ENCODE measurements around the gene KRTAP5-3.
"Not testable (repeated sequence)": the region's sequence is repeated elsewhere in the genome, so short reads cannot be mapped to it uniquely, and the experiment has no call there.

KRTAP5-3 gene

GRCh38 chr11:1608363-1608762 is at the start of gene KRTAP5-3:
KRTAP5-3 (minus strand) TSS chr11:1608463; CDS start chr11:1608385, 78 bp downstream.
- in situ Hi-C loops (cut with HindIII; ENCODE audit: low sequenced_read_pairs) = no loop called here

GRCh38 chr11:1656670-1657069 is 48.4 kb upstream of the KRTAP5-3 start:
- in situ Hi-C loops (cut with HindIII; ENCODE audit: low sequenced_read_pairs) = no loop called here

- in situ Hi-C loops (cut with HindIII; ENCODE audit: low sequenced_read_pairs) = no loop called here
Measured at GRCh38 chr11:1656061-1656441, 47.8 kb upstream of the KRTAP5-3 start.

GRCh38 chr11:1655168-1656060 is 47.2 kb upstream of the KRTAP5-3 start:
- in situ Hi-C loops (cut with HindIII; ENCODE audit: low sequenced_read_pairs) = no loop called here

GRCh38 chr11:1654388-1655167 is 46.3 kb upstream of the KRTAP5-3 start:
- in situ Hi-C loops (cut with HindIII; ENCODE audit: low sequenced_read_pairs) = no loop called here

- in situ Hi-C loops (cut with HindIII; ENCODE audit: low sequenced_read_pairs) = no loop called here
Measured at GRCh38 chr11:1653541-1654387, 45.5 kb upstream of the KRTAP5-3 start.

GRCh38 chr11:1652771-1653540 is 44.7 kb upstream of the KRTAP5-3 start:
- in situ Hi-C loops (cut with HindIII; ENCODE audit: low sequenced_read_pairs) = no loop called here

- in situ Hi-C loops (cut with HindIII; ENCODE audit: low sequenced_read_pairs) = no loop called here
Measured at GRCh38 chr11:1652442-1652770, 44.1 kb upstream of the KRTAP5-3 start.

- in situ Hi-C loops (cut with HindIII; ENCODE audit: low sequenced_read_pairs) = no loop called here
Measured at GRCh38 chr11:1652026-1652425, 43.8 kb upstream of the KRTAP5-3 start.

GRCh38 chr11:1651411-1651980 is 43.2 kb upstream of the KRTAP5-3 start:
- in situ Hi-C loops (cut with HindIII; ENCODE audit: low sequenced_read_pairs) = no loop called here

GRCh38 chr11:1650918-1651262 is 42.6 kb upstream of the KRTAP5-3 start:
- in situ Hi-C loops (cut with HindIII; ENCODE audit: low sequenced_read_pairs) = no loop called here

- in situ Hi-C loops (cut with HindIII; ENCODE audit: low sequenced_read_pairs) = no loop called here
Measured at GRCh38 chr11:1650034-1650917, 42.0 kb upstream of the KRTAP5-3 start.

GRCh38 chr11:1648653-1649420 is 40.6 kb upstream of the KRTAP5-3 start:
- in situ Hi-C loops (cut with HindIII; ENCODE audit: low sequenced_read_pairs) = no loop called here

- in situ Hi-C loops (cut with HindIII; ENCODE audit: low sequenced_read_pairs) = no loop called here
Measured at GRCh38 chr11:1647901-1648652, 39.8 kb upstream of the KRTAP5-3 start.

GRCh38 chr11:1646540-1646939 is 38.3 kb upstream of the KRTAP5-3 start:
- in situ Hi-C loops (cut with HindIII; ENCODE audit: low sequenced_read_pairs) = not testable (repeated sequence)

GRCh38 chr11:1645357-1645821 is 37.1 kb upstream of the KRTAP5-3 start:
- in situ Hi-C loops (cut with HindIII; ENCODE audit: low sequenced_read_pairs) = no loop called here

- in situ Hi-C loops (cut with HindIII; ENCODE audit: low sequenced_read_pairs) = no loop called here
Measured at GRCh38 chr11:1644601-1645356, 36.5 kb upstream of the KRTAP5-3 start.
